HG03045 (cell line): ENCODE results near the gene RBM27.
"Not testable (repeated sequence)": the region's sequence is repeated elsewhere in the genome, so short reads cannot be mapped to it uniquely, and the experiment has no call there.

Source experiments
- ATAC-seq: cut with Tn5 transposase; IDR thresholded peaks from one replicate; pipeline ENCODE4 v1.9.1; 2021; ENCODE audit warnings: mild to moderate bottlenecking, moderate library complexity; ENCODE audit not compliant: unreplicated experiment

The RBM27 gene

GRCh38 chr5:146203011-146203871 lies at the start of gene RBM27:
Gene RBM27 (plus strand): TSS chr5:146203605. CDS start chr5:146203766, 161 bp downstream.
- ATAC-seq: peak; percentile 100

- no peak for ATAC-seq
Observed at GRCh38 chr5:146158255-146158654, 45.1 kb upstream of the RBM27 start.

- ATAC-seq: no peak
Observed at GRCh38 chr5:146164382-146164781, 39.0 kb upstream of the RBM27 start.

- no peak for ATAC-seq
Observed at GRCh38 chr5:146165460-146165859, 37.9 kb upstream of the RBM27 start.

- no peak for ATAC-seq
Observed at GRCh38 chr5:146165903-146166302, 37.5 kb upstream of the RBM27 start.

- no peak for ATAC-seq
Observed at GRCh38 chr5:146169076-146169475, 34.3 kb upstream of the RBM27 start.

GRCh38 chr5:146173049-146173448 lies 30.4 kb upstream of the RBM27 start:
- ATAC-seq: peak; percentile 57

GRCh38 chr5:146173597-146173996 lies 29.8 kb upstream of the RBM27 start:
- peak; percentile 91 for ATAC-seq

- no peak for ATAC-seq
Observed at GRCh38 chr5:146176805-146177204, 26.6 kb upstream of the RBM27 start.

GRCh38 chr5:146179696-146180095 lies 23.7 kb upstream of the RBM27 start:
- ATAC-seq: no peak

GRCh38 chr5:146183403-146183802 lies 20.0 kb upstream of the RBM27 start:
- ATAC-seq: not testable (repeated sequence)

- ATAC-seq: no peak
Observed at GRCh38 chr5:146185161-146185560, 18.2 kb upstream of the RBM27 start.

- no peak for ATAC-seq
Observed at GRCh38 chr5:146188358-146188757, 15.0 kb upstream of the RBM27 start.

- ATAC-seq: no peak
Observed at GRCh38 chr5:146192571-146193043, 10.8 kb upstream of the RBM27 start.

GRCh38 chr5:146193285-146193684 lies 10.1 kb upstream of the RBM27 start:
- no peak for ATAC-seq

GRCh38 chr5:146194997-146195396 lies 8.4 kb upstream of the RBM27 start:
- ATAC-seq: not testable (repeated sequence)

- ATAC-seq: no peak
Observed at GRCh38 chr5:146196459-146197048, 6.9 kb upstream of the RBM27 start.

GRCh38 chr5:146199176-146199815 lies 4.1 kb upstream of the RBM27 start:
- ATAC-seq: no peak

GRCh38 chr5:146201795-146202194 lies 1.6 kb upstream of the RBM27 start:
- ATAC-seq: not testable (repeated sequence)

- ATAC-seq: peak; percentile 11
Observed at GRCh38 chr5:146203872-146204192, 427 bp downstream of the RBM27 start.

GRCh38 chr5:146205499-146206202 lies 2.2 kb downstream of the RBM27 start:
- no peak for ATAC-seq
